ENCODE measurements around the gene CSF1. TPM values are rescaled to one million over a fixed set of nuclear protein-coding genes. Genes with fewer than 3 reads are reported as not detected.

CSF1 gene
- total RNA-seq, 1 donor from 2014 or later = 16.5 TPM

DNA sequence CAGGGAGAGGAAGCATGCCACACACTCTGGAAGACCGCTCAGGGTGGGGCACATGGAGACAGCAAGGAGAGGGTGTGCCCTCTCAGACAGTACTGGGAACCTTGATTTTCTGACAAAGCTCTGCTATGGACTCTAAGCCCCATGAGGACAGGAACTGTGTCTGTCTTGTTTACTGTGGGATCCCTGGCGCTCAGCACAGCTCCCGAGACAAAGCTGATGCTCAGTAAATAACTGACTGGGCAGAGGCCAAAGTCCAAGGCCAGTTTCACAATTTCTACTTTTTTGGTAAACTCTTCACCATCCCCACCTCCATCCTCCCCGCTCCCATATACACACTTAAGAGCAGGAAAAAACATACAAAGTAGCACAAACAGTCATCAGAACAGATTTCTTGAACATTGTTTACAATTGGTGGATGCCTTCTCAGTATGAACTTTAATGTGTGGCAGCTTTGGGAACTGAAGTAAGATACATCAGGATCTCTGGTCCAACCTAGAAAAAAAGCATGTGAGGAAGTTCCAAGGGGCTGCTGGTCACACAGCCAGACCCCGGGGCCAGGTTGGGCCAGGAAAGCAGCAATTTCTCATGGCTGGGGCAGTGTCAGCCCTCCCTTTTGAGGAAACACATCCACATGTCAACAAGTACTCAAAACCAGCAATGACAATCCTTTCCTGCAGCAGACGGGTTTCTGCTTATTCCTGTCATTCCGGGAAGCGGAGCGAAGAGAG is 68.3 kb downstream of the CSF1 start:
- DNase-seq = no peak

DNA sequence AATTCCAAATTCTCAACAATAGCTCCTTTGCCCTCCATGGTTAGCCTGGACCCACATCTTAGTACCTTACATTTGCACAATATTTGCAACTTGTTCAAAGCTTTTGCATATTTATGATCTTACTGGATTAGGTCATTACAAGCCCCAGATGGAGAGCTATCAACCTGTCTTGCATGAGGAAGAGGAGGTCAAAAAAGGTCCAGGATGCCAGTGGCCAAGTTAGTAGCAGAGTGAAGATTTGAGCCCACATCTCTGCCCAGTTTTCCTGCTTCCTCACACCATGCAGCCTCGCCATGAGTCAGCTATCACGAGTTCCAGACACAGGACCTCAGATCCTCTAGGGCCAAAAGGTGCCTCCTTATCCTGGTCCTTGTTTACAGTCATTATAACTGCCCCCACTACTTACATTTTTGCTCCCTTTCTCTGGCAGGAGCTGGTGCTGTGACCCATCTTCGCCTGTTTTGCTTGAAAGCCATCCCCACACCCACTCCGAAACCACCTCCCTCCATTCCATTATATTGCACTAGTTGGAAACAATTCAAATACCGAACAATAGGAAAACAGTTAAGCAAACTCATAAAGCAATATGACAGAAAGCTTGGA is 68.9 kb downstream of the CSF1 start:
- DNase-seq = no peak

Other genes starting within 250 kb of the CSF1 start
- 62.2 TPM for gene GSTM2, start 242.8 kb upstream of the CSF1 start, total RNA-seq
- not detected for gene GSTM1, start 223.0 kb upstream of the CSF1 start, total RNA-seq
- 4.4 TPM for gene GSTM5, start 198.6 kb upstream of the CSF1 start, total RNA-seq
- 48.0 TPM for gene GSTM3, start 169.8 kb upstream of the CSF1 start, total RNA-seq
- gene EPS8L3, start 146.9 kb upstream of the CSF1 start, total RNA-seq = not detected
- 45.9 TPM for gene AHCYL1, start 73.9 kb downstream of the CSF1 start, total RNA-seq
- 58.9 TPM for gene STRIP1, start 123.8 kb downstream of the CSF1 start, total RNA-seq
- gene ALX3, start 159.8 kb downstream of the CSF1 start, total RNA-seq = not detected
- gene UBL4B, start 201.6 kb downstream of the CSF1 start, total RNA-seq = not detected
- gene SLC6A17, start 239.6 kb downstream of the CSF1 start, total RNA-seq = under 0.01 TPM

Measured in tongue (tissue), 2 donors.